Fibroblast of the aortic adventitia (primary cell): ENCODE measurements around the gene DLGAP5. TPM values are rescaled to one million over a fixed set of nuclear protein-coding genes. Genes with fewer than 3 reads are reported as not detected.

Source experiments
- DNase-seq: peaks from one replicate; pipeline ENCODE4 v3.0.0-alpha.2; 2010; ENCODE audit warnings: low read depth
- H3K4me3 ChIP-seq: 2 replicates; pipeline ENCODE4 v1.5.1; 2011; ENCODE audit warnings: low read depth, mild to moderate bottlenecking, control low read depth, low read length, moderate library complexity
- CTCF ChIP-seq: IDR thresholded peaks from 2 replicates; pipeline ENCODE4 v1.5.1; 2011; ENCODE audit warnings: mild to moderate bottlenecking, low read length, control low read depth, inconsistent platforms; ENCODE audit not compliant: insufficient read depth
- total RNA-seq: library from RNA; depleted of rRNA; stranded (reverse); fragments of >200 nt; gene quantifications from 2 replicates; pipeline ENCODE4 v1.2.3, GENCODE V29; 2012; ENCODE audit warnings: low replicate concordance

Gene DLGAP5
- total RNA-seq, 1 donor: 23.8 TPM

DNA sequence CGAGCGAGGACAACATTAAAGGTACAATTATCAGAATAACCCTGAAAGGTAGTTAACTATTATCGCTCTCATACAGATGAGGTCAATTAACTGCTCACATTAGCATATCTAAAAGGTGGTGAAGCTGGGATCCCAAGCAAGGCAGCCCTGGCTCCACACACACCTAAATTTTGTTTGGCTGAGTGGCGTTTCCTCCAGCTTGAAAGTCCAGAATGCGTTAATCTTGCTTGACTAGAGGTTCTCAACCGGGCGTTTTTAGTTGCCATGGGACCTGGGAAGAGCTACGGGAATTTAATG is 531 bp downstream of the DLGAP5 start:
- DNase-seq: no peak
- TF ChIP-seq CTCF: no peak
- peak overlapping the region; percentile 96 for H3K4me3 ChIP-seq

DNA sequence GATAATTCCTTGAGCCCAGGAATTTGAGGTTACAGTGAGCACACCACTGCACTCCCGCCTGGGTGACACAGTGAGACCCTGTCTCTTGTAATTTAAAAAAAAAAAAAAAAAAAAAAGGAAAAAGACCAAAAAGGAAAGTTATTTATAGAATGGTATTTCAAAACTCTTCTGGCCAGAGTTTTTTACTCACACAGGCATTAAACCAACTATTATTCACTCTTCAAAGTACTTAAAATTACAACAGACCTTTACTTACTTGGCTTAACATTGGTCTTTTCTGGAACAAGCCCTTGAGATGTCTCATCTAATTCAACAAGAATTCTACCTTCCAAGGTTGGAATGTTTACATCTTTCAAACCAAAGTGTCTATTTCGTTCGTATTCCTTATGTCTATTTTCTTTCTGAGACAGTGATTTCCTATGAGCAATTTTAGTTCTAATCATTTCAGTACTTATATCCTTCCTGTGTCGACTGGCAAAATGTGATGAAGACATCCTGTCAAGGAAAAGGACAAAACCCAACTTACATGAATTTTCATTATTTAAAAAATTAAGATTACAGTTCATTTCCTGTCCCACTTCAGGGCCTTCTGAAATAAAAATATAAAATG is 2.6 kb downstream of the DLGAP5 start:
- DNase-seq: peak; percentile 41
- no peak for TF ChIP-seq CTCF
- H3K4me3 ChIP-seq: no peak overlapping the region

GRCh38 chr14:55180434-55180833 is 11.0 kb downstream of the DLGAP5 start:
- no peak overlapping the region for H3K4me3 ChIP-seq
- DNase-seq: no peak
- TF ChIP-seq CTCF: no peak

DNA sequence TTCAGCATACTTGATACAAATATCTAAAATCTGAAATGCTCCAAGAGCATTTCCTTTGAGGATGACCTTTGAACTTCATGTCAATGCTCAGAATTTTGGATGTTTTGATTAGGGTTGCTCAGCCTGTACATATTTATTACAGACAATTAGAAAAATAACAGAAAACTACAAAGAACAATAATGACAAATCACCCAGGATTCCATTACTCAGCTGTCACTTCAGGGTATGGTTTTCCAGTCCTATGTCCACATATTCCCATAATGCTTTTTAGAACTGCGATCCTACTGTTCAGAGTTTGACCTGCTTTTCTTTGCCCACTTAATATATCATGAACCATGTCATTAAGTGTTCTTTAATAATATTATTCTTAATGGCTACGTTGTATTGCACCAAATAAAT is 11.4 kb downstream of the DLGAP5 start:
- no peak overlapping the region for H3K4me3 ChIP-seq
- TF ChIP-seq CTCF: no peak
- no peak for DNase-seq

DNA sequence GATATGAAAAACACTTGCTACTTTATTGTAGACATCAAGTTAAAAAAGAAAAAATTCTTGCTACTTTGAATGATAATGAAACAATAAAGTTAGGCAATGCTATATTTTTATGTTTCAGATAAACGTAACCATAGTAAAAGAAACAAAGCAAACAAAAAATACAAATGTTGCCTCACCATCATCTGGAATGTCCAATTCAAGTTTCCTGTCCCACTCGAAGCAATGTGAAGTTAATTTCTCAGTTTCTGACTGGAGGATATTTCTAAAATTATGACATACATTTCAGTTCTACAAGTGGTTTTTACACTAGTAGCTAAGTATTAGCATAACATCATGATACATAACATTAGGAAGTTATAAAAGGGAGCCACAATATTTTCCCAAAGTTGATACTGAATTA is 20.9 kb downstream of the DLGAP5 start:
- no peak for TF ChIP-seq CTCF
- no peak for DNase-seq
- H3K4me3 ChIP-seq: no peak overlapping the region

DNA sequence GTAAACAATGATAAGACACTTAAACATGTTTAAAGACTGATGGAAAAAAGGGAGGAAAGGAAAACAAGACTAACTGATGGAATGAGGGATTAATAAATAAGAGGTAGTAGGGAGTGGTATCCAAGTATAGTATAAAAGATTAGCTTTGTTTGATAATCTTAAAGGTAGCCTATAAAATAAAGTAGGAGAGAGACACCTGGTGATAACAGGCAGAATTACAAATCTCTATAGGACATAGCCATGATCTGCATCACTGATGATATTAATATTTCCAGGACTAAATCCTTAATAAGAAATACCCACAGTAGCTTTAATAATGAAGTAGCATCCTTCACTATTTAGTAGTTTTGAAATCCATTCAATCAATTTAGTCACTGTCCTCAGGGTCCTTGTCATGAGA is 30.4 kb downstream of the DLGAP5 start:
- no peak overlapping the region for H3K4me3 ChIP-seq
- DNase-seq: peak; percentile 75
- peak; percentile 64 for TF ChIP-seq CTCF

GRCh38 chr14:55158412-55158811 is 33.0 kb downstream of the DLGAP5 start:
- DNase-seq: no peak
- H3K4me3 ChIP-seq: no peak overlapping the region
- TF ChIP-seq CTCF: no peak
